KOPT-K1 (cell line): Measurements from ENCODE around the gene DIP2B.

ENCODE experiments used
- H3K27ac ChIP-seq: fragments of 200-600 bp; sonication (generic); 2 replicates; pipeline ENCODE4 v1.5.1; 2016; ENCODE audit warnings: antibody characterized with exemption, mild to moderate bottlenecking, low read depth, low read length; ENCODE audit not compliant: poor library complexity, severe bottlenecking
- H3K36me3 ChIP-seq: fragments of 200-600 bp; sonication (generic); 2 replicates; pipeline ENCODE4 v1.5.1; 2017; ENCODE audit warnings: antibody characterized with exemption, mild to moderate bottlenecking, low read length, moderate library complexity; ENCODE audit not compliant: insufficient read depth
- H3K9me3 ChIP-seq: fragments of 200-600 bp; sonication (generic); 2 replicates; pipeline ENCODE4 v1.5.1; 2017; ENCODE audit warnings: antibody characterized with exemption, low read length, mild to moderate bottlenecking; ENCODE audit not compliant: insufficient read depth, poor library complexity, severe bottlenecking

Gene DIP2B

GRCh38 chr12:50728417-50728816, 223.6 kb downstream of the DIP2B start:
- Histone ChIP-seq H3K9me3 (no peaks in the 10 kb centered on the region), H3K27ac (no peak overlapping the region), H3K36me3 (peaks cover 97% of the 10 kb centered on the region)

GRCh38 chr12:50728841-50729240, 224.1 kb downstream of the DIP2B start:
- Histone ChIP-seq H3K27ac (no peak overlapping the region), H3K9me3 (no peaks in the 10 kb centered on the region), H3K36me3 (peaks cover 97% of the 10 kb centered on the region)

DNA sequence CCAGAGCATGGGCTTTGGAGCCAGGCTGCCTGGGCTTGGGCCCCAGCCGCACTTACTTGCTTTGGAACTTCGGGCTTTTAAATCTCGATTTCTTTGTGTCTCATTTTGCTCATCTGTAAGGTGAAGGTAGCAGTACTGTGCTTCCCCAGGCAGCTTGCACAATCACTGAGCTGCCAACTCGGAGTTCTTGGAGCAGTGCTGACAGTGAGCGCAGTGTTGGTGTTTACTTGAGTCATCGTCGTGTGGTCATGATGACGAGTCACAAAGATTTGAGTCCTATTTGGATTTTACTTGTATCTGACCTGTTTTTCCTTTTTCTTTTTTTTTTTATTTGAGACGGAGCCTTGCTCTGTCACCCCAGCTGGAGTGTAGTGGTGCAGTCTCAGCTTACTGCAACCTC, 227.8 kb downstream of the DIP2B start:
- Histone ChIP-seq H3K27ac (no peak overlapping the region), H3K36me3 (peaks cover 94% of the 10 kb centered on the region), H3K9me3 (no peaks in the 10 kb centered on the region)

DNA sequence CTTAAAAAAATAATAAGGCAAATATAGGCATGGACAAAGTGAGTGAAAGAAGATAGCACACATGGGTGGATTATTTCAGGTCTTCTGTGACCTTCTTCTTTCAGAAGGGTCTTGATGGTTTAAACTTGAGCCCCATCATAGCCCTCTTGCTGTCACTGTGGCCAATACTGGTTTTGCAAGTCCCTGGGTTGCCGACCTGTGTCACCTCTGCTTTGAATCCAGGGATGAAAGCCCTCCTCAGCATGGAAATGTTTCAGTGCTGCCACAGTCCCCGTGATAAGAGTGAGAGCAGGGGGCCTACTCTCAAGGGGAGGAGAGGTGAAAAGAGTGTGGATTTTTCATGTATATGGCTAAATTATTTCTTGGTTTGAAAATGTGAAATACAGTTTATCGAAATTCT, 228.9 kb downstream of the DIP2B start:
- Histone ChIP-seq H3K27ac (no peak overlapping the region), H3K36me3 (peaks cover 92% of the 10 kb centered on the region), H3K9me3 (no peaks in the 10 kb centered on the region)

GRCh38 chr12:50734409-50735263, 229.9 kb downstream of the DIP2B start:
- H3K27ac ChIP-seq: no peak overlapping the region
- H3K9me3 ChIP-seq: no peaks in the 10 kb centered on the region
- peaks cover 92% of the 10 kb centered on the region for H3K36me3 ChIP-seq

- Histone ChIP-seq H3K27ac (no peak overlapping the region), H3K36me3 (peaks cover 96% of the 10 kb centered on the region), H3K9me3 (no peaks in the 10 kb centered on the region)
These were observed 234.8 kb downstream of the DIP2B start for GRCh38 chr12:50739611-50740010.

- no peak overlapping the region for H3K27ac ChIP-seq
- peaks cover 96% of the 10 kb centered on the region for H3K36me3 ChIP-seq
- no peaks in the 10 kb centered on the region for H3K9me3 ChIP-seq
These were observed 235.5 kb downstream of the DIP2B start for GRCh38 chr12:50740307-50740706.

DNA sequence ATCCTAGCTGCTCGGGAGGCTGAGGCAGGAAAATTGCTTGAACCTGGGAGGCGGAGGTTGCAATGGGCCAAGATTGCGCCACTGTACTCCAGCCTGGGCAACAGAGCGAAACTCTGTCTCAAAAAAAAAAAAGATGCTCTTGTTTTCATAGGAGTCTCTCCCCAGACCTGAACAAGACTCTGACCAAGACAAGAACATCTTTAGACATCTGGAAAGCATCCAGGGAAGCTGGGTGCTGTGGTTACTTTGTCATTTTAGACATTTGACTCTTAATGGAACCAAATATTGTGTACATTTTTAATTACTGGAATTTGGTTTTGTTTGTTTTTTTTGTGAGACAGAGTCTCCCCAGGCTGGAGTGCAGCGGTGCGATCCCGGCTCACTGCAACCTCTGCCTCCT, 238.0 kb downstream of the DIP2B start:
- H3K9me3 ChIP-seq: no peaks in the 10 kb centered on the region
- peaks cover 93% of the 10 kb centered on the region for H3K36me3 ChIP-seq
- no peak overlapping the region for H3K27ac ChIP-seq

DNA sequence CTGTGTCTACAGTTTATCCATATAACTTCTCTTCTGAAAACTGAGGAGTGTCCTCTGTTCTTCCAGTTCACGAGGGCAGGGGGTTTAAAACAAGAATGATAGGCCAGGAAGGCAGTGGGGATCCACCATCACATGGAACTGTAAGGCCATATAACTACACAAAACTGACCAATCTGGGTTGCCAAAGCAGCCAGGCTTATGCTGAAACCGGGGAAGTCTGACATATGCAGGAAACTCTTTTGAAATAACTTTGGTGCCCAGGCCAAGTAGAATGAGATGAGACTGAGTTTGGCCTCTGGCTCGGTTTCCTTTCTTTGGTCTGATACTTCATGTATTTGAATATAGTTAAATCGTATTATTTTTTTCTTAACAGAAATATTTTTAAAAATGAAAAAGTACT, 241.1 kb downstream of the DIP2B start:
- peaks cover 85% of the 10 kb centered on the region for H3K36me3 ChIP-seq

DNA sequence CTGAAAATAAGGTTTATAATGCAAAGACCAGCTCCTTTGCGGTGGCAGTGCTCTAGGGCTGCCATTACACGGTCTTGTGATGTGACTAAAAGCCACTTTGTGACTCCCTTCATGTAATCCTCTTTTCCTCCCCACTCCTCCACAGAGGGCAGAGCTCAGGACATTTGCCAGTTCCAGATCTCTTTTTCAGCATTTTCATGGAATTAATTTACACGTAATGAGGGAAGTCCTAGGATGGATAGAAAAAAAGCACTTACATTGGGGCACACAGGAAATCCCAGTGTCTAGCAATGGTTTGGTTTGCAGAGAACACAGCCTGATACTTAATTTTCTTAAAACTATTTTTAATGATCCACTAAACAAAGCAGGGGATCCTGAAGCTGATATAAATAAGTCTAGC, 241.6 kb downstream of the DIP2B start:
- Histone ChIP-seq H3K27ac (no peak overlapping the region), H3K9me3 (no peaks in the 10 kb centered on the region), H3K36me3 (peaks cover 80% of the 10 kb centered on the region)

More for the DNA sequence above, 241.1 kb downstream of the DIP2B start:
- Histone ChIP-seq H3K27ac (no peak overlapping the region), H3K9me3 (no peaks in the 10 kb centered on the region)

- peaks cover 67% of the 10 kb centered on the region for H3K36me3 ChIP-seq
- H3K9me3 ChIP-seq: no peaks in the 10 kb centered on the region
These were observed 243.0 kb downstream of the DIP2B start for GRCh38 chr12:50747817-50748216.

GRCh38 chr12:50749459-50749882, 244.7 kb downstream of the DIP2B start:
- Histone ChIP-seq H3K36me3 (peaks cover 50% of the 10 kb centered on the region), H3K9me3 (no peaks in the 10 kb centered on the region), H3K27ac (no peak overlapping the region)

More at GRCh38 chr12:50747817-50748216, 243.0 kb downstream of the DIP2B start:
- H3K27ac ChIP-seq: no peak overlapping the region

GRCh38 chr12:50750366-50750765, 245.6 kb downstream of the DIP2B start:
- Histone ChIP-seq H3K36me3 (peaks cover 41% of the 10 kb centered on the region), H3K9me3 (no peaks in the 10 kb centered on the region), H3K27ac (no peak overlapping the region)

GRCh38 chr12:50751948-50752721, 247.3 kb downstream of the DIP2B start:
- H3K9me3 ChIP-seq: no peaks in the 10 kb centered on the region
- H3K27ac ChIP-seq: no peak overlapping the region
- peaks cover 27% of the 10 kb centered on the region; the same call in 1 of the 2 replicates for H3K36me3 ChIP-seq

GRCh38 chr12:50753232-50753769, 248.5 kb downstream of the DIP2B start:
- H3K27ac ChIP-seq: no peak overlapping the region
- H3K36me3 ChIP-seq: 0 out of 2 replicates have a peak, but pooled peaks cover 17% of the 10 kb centered on the region
- H3K9me3 ChIP-seq: no peaks in the 10 kb centered on the region
